NCI-H2029 treated with DMSO at 0.1 percent for 48 hours (cell line): ENCODE results near the gene TUBB1.

Source experiments
- DNase-seq: peaks from one replicate; lab custom pipeline; 2025; lab: John Stamatoyannopoulos, UW

The TUBB1 gene

DNA sequence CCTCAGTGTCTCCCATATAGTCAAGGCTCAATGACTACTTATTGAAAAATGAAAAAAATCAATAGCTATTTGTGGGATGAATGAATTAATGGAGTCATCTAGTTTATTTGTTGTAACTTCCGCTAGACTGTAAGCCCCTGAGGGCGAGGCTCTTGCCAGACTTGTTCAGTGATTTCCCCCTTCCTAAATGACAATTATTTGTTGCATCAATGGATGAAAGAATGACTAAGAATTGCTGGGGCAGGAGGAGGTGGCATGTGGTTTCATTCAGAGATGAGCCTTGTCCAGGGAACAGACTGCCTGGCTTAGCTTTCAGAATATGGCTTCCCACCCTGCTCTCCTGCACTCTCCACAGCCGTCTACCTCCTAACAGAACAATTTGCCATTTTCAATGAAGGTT, 24.5 kb downstream of the TUBB1 start:
- no peak for DNase-seq

DNA sequence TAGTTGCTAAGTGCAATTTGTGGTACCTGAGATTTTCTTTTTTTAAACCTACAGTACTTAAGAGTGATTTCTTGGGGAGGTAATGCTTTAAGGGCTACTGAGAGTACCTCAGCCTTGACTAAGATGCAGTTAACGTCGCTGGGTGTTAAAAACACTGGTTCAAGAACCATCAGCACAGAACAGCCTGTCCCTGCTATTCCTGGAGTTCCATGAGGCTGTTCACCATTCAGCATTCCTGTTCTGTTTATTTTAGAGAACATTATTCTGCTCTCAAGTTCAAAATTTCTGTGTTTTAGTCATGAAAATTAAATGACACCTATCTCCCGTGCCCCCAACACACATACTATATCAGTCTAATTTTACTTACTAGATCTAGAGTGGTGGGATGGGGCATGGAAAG, 25.1 kb downstream of the TUBB1 start:
- no peak for DNase-seq

DNA sequence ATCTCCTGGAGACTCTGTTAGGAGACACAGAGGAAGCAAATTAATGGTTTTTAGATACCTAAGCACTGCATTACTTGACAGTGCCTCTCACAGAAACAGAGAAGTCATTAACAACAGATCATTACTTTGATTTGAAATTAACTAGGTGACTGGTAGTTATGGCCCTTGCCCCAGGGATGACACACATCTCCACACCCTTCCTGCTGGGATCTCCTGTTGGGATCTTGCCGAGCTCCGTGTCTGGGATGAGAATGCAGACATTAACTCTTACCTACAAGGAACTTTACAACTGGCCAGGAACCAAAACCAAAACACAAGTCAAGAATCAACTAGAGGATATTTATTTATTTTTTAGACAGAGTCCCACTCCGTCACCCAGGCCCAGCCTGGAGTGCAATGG, 25.6 kb downstream of the TUBB1 start:
- DNase-seq = no peak

DNA sequence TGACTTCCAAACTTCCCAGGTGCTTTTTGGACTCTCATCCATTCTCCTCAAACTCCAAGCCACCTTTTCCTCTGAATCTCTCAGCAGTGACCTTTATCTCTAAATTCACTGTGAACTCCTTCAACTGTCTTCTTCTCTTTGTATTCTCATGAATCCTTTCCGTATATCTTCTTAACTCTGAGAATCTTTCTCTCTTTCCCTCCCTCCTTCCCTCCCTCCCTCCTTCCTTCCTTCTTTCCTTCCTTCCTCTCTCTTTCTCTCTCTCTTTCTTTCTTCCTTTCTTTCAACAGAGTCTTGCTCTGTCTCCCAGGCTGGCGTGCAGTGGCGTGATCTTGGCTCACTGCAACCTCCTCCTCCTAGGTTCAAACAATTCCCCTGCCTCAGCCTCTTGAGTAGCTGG, 27.6 kb downstream of the TUBB1 start:
- no peak for DNase-seq

DNA sequence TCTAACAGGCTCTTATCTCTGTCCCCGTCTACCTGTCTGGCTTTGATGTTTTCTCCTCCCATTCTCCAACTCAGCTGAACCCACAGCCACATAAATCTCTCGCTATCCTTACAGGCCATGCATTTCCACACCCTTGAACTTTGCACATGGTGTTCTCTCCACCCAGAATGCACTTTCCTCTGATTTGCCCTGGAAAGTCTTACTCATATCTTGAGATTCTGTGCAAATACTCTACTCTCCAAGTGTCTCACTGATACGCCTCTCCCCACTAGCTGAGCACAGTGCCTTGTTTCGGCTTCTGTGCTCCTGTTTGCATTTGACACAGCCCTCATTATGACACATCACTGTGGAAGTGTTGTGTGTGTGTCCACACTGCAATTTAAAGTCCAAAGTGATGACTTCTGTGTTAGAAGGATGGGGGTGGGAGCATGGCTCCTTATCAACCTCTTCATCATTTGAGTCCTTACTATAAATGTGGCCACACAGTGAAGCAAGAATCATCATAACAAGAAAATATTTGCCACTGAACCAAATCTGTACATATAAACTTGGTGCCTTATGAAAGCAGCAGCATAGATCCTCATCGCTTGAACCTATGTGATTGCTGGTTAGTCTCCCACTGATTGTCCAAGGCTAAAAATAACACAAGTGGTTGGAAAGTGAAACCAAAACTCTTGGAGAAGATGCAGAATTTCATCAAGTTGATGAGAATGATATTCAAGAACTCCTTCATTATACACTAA, 28.9 kb downstream of the TUBB1 start:
- DNase-seq = no peak

DNA sequence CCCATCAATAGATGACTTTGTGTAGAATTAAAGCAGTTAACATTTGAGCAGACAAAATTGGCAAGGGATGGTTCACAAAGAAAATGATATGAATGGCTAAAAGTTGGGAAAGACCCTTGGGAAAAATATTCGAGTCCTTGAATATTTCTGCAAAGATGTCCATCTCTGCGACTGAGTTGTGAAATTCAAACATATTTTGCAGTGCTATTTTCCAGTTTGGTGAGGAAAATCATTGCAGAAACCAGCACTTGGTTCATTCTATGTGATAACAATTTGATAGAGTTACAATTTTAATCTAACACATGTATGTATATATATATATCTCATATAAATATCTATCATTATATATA, 29.4 kb downstream of the TUBB1 start:
- no peak for DNase-seq

DNA sequence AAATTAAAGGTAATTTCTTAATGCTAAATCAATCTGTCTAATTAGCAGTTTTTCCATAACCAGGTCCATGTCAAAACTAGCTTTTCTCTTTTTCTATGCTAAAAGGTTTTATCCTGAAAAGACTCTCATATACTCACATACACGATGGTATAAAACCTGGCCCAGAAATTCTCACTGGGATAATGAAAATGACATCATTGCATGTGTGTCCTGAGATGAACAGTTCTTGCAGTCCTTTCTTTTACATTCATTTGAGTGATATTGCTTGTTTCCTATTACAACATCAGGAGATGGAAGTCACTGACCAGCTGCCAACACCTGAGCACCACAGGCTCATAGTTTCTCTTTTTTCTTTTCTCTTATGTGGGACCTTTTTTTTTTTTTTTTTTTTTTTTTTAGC, 31.2 kb downstream of the TUBB1 start:
- no peak for DNase-seq

DNA sequence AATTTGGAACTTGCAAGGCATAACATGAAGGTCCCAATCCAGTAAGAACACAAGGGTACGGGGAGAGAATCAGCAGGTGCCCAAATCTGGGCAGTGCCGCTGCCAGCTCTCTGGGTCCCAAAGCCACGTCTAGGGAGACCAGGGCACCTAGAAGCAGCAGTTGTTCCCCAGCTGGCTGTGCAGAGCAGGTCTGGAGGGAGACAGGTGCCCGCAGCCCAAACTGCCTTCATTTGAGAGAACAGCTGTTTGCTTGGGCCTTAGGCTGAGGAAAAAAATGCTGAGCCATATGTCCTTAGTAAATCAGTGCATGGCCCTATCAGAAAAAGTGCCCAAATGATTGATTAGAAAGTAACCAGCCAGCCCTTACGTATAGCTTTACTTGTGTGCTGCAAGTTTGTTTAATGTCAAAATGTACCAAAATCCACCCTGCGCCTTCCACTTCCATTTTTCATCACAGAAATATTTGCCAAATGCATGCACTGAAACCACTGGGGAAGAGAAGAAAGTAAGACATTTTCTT, 32.5 kb downstream of the TUBB1 start:
- no peak for DNase-seq

DNA sequence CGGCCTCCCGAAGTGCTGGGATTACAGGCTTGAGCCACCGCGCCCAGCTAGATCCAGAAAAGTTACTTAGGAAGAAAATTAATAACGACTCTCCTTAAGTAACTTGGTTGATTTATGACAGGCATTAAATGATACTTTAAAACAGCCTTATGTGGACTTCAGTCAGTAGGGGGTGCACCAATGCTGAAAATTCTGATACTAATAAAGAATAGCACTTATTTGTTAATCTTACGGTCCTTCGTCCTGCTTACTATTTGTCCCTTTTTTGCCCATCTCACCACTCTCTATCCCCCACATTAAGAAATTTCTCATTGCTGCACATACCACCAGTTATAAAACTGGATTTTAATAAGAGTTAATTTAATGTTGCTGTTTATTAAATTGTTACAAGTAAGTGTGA, 36.1 kb downstream of the TUBB1 start:
- DNase-seq = no peak

DNA sequence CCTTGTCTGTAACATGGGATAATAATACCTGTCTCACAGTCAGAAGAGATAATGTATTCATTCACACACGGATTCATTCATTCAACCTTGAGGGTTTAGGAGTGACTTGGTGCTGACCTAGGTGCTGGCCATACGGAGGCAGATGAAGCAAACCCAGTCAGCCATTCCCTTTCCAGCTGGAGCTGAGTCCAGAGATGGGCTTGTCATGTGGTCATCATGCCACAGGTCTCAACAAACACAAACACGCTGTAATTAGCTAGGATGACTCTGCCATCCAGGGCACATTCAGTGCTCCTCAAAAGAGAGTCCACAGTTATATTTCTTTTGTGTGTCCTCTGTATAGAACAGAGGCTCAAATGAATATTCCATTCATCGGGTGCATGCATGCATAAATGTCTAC, 42.9 kb downstream of the TUBB1 start:
- DNase-seq = no peak

DNA sequence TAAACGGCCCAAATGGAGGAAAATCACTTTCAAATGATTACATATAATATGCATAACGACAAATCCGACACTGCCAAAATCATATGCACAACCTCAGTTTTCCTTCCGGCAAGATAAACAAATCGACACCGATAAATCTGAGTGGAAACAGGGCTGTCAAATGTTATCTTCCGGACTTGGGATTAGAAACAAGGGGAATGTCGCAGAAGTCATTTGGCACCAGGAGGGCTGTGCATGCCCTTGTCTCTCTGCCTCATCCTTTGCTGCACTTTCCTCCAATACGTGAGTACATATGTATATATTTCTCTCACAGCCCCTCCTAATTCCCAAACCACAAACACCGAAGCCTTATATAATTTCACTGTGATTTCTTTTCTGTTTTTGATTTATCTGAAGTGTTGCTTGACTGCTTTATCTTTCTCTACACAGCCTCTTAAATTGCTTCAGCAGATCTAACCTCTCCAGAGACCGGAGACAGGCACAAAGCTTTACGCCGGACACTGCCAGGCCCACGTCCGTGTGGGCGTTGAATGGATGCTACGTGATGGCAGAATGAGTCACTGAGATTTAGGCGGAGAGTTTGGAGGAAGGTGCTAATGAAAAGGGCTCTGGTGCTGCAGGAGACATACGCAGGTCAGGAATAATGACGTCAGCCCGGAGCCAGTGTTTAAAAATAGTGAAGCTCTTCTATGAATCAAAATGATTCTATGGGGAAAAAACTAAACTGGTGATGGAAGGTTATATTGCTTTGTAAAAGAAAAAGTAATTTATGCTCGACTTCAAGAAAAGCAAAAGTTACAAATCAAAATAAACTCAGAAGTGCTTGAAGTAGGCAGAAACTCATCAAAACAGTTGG, 44.4 kb downstream of the TUBB1 start:
- no peak for DNase-seq

DNA sequence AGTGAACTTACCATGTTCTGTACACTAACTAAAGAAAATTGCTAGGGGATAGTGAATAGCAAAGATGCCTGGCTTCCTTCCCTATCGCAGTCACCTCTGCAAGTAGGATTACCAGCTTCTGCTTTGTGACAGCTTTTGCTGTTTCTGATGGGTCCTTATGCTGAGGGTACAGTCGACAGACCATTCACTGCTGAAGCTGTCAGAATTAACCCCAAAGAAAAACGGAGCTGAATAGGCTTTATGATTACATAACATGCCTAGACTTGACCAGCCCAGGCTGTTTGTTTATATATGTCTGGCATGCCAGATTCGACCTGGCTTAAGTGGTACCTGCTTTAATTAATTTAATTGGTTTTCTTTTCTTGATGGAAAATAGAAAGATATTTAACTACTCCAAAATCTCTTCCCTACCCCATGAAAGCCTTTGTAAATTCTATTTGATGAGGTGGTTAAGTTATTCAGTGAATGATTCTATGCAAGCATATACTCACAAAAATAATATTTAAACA, 45.0 kb downstream of the TUBB1 start:
- no peak for DNase-seq

DNA sequence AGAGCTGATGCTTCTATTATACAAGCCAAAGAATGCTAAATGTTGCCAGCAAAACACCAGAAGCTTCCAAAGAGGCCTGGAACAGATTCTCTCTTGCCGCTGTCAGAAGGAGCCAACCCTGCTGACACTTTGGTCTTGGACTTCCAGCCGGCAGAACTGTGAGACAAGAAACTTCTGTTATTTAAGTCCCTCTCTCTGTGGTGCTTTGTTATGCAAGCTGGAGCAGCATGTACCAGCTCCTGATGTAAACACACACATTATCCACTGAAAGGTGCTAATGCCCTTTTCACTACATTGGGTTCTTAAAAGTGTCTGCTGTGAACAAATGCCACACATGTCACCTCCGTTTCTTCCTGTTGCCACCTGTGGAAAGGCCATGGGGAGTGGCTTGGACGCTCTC, 49.3 kb downstream of the TUBB1 start:
- no peak for DNase-seq

DNA sequence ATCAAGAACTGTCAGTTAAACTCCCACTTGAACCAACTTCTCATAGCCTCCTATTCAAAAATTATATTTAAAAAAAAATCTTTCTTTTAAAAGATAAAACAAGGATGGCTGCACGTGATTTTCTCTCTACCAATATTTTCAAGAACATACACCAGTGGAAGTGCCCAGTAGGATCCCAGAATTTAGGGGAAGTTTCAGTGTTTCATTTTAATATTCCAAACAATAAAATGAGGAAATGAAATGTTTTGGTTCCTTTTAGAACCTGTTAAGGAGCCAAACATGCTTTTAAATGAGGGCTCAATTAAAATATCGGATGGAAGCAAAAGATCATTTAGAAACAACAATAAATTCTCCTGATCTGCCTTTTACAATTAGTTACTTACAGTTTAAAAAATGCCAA, 49.8 kb downstream of the TUBB1 start:
- DNase-seq = no peak

DNA sequence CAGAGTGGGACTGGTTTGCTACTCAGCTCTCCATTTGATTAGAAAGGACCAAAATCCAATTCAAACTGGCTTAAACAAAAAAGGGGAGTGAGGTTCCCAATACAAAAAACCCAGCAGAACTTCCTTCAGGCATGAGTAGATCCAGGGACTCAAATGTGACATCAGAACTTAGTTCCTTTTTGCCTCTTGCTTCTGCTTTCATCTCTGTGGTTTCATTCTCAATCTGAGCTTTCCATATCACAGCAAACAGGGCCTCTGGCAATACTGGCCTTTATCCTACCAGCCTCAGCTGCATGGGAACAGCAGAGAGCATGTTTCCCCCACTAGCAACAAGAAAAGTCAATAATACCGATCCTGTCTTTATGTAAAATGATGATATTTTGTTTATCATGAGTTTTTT, 52.0 kb downstream of the TUBB1 start:
- DNase-seq = no peak

DNA sequence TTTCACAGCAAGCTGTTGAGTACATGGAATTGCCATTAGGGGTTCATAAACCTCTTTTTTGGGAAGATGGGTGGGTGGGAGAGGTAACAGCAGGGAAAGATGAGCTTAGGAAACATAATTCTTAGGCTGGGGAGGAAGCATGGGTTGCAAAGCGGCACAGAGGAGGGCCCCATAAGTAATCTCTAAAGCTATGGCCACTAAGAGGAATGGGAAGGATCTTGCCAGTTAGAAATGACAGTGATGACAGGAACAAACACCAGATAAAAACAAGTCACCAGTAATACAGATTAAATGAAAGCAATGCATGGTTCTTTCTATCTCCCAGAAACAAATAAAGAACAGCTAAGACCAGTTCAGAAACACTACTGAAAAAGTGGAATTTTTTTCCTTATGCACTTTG, 54.4 kb downstream of the TUBB1 start:
- no peak for DNase-seq

DNA sequence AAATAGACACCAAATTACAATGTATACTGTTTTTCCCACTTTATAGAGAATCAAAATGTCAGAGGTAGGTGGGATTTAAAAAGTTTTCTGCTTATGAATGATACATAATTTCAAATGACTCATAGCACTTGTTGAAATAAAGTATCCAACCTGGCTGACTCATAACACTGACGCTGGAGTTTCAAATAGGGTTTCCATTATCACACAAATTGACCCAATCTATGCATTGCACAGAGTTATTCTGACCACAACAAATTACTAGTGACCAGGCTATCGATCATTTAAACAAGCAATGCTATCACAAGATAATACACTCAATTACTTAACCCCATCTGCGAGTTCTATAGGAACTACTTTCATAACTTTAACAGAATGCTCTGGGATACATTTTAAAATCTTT, 55.2 kb downstream of the TUBB1 start:
- DNase-seq = no peak

DNA sequence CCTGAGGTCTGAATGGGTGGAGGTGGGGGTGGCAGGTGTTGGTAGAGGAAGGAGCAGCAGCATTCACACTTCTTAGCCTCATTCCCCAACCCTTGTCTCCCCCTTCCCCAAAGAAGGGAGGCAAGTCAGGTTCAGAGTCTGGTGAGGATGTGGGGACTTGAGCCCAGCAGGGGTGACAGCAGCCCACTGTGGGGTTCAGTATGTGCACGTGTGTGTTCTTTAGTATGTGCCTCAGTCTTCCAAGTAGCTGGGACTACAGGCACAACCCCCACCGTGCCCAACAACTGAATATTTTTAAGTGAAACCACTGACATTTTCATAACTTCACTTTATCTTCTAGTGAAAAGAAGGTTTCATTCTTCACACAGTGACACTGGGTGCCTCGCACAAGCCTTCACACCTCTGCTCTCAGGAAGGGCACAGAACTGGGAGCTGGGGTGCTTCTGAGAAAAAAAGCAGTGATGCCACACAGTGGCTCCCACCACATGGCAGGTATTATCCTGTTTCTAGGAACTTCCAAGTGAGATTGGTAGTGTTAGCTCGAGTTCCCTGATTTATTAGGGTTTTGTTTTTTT, 56.8 kb downstream of the TUBB1 start:
- DNase-seq = no peak
